ENCODE results near the gene NPNT.

NPNT gene

DNA sequence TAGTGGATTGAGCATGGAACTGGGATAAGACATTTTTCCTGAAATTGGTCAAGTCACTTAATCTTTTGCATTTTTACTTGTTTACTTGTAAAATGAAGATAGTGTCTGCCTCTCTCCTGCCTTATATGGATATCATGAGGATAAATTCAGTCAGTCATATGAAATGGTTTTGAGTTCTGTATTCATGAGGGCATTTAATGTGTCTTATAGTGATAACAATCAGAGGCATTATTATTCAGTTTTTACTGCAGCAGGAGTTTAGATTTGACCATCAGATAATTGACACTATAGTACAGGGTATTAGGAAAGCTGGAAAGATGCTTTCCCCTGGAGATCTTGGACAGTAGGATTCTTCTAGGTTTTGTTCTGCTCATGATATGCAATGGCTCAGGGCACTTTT, 26.0 kb downstream of the NPNT start:
- no peak for DNase-seq (ENCODE audit: low read depth)

DNA sequence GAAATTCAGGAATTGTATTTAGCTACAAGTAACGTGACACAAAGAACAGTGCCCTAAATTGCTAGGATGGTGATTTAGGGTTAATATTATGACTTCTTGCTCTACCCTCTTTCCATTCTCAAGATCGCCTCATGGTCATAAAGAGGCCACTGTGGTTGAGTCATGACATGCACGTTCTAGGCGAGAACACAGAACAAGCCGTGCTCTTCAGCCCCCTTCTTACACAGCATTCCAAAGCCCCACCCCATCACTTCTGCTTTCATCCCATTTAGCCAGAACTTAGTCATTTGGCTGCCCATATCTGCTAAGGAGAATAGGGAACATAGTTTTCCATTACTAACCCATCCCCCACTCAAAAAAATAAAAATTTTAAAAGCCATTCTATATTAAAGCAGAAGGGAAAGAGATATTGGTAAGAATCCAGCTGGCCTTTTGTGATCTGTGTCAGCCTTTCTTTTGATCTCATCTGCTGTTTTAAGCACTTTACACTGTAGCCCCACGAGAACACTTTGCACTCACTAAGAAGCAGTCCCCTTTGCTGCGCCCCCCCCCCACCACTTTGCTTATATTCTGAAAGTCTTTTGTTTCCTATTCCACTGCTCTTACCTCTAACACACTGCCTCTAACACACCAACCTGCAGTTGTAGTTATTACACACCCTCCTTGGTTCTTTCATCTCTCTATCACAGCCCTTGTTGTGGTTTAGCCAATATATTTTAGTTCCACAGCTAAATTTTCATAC, 28.4 kb downstream of the NPNT start:
- DNase-seq (ENCODE audit: low read depth) = no peak

DNA sequence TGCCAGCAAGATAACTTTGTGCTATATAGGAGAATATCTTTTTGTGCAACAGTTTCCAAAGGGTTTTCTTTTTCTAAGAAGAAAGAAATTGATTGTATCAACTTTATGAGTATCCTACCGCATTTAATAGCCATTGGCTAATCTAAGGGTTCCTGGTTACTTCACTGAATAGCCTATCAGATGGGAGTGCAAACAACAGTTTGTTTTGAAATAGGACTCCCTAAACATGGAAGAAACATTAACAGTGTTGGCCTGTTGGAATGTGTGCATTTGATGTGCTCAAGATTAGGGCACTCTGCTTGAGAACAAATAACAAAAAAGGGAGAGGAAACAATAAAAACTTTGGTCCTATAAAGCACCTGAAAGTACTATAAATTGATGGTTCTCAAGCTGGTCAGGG, 29.1 kb downstream of the NPNT start:
- DNase-seq (ENCODE audit: low read depth) = no peak

DNA sequence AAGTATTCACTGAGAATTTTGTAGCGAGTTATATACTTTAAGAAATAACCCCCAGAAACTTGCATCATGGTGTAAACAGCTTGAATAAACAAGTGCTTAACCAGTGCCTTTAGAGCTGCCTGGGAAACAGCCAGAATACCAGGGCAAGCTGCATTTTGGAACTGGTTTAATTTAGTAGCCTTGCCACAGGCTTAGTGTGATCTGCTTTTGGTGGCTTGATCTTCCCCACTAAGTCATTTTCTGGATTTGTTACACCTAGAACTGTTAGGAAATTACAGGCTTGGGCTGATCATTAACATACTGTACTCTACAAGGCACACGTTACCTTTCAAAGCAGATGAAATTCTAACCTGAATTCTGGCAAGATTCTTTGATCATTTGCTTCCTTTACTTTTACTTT, 35.4 kb downstream of the NPNT start:
- DNase-seq (ENCODE audit: low read depth) = no peak

DNA sequence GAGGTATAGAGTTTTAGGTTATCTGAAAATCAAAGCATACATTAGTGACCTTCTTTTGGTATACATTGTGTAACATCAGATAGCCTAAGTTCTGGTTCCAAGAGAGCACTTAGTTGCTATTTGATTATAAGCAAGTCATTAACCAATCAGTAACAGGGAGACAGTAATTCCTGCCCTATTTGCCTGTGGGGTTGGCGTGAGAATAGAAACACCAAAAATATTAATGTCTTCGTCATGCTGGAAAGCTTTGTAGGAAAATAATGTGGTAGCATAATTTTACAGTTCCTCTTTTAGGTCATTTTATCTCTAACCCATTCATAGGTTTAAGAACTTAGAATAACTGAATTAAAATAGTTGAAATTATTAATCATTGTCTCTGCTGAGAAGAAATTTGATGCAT, 37.8 kb downstream of the NPNT start:
- DNase-seq (ENCODE audit: low read depth) = no peak

DNA sequence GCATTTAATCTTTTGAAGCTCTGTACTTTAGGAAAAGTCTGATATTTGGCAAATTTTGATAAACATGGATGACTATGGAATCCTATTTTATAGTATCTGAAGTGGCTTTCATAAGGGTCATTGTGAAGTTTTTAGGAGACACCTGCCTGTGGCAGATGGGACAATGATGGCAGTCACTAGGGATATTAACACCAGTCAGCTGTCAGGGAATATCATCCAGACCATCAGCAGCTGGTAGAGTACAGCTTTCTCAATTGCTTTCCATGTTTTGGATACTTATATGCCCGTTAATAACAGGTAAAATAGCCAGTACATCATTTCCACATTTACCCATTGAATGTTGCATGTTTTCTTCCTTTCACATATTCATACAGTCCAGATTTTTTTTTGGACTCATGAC, 39.1 kb downstream of the NPNT start:
- DNase-seq (ENCODE audit: low read depth) = no peak

DNA sequence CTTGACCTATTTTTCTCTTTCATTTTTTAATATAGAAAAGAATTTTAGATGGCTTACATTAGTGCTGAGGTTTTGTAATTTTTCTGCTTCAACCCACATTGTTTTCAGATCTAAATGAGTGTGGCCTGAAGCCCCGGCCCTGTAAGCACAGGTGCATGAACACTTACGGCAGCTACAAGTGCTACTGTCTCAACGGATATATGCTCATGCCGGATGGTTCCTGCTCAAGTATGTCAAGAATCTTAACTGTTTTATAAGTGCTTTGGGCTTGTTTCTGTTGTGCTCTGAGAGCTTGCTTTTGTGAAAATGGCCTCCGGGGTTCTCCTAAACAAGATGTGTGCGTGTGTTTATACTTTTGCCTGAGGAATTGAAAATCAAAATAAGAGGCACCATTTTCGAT, 41.6 kb downstream of the NPNT start:
- DNase-seq (ENCODE audit: low read depth) = no peak

DNA sequence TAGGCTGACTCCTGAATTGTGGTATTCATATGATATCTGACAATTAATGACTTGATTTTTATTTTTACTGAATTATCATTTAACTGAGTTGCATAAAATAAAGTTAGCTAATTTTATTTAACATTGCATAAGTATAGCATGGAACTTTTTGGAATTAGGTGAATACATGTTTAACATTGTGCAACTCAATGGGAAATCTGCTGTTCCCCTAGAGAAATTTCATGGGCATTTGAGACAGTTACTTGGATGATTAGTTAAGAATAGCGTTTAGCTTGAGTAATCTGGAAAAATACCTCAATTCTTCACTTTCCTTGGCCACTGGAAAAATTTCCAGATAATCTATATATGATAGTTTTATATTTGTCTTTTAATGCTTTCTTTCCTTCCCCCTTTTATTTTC, 42.5 kb downstream of the NPNT start:
- DNase-seq (ENCODE audit: low read depth) = no peak

DNA sequence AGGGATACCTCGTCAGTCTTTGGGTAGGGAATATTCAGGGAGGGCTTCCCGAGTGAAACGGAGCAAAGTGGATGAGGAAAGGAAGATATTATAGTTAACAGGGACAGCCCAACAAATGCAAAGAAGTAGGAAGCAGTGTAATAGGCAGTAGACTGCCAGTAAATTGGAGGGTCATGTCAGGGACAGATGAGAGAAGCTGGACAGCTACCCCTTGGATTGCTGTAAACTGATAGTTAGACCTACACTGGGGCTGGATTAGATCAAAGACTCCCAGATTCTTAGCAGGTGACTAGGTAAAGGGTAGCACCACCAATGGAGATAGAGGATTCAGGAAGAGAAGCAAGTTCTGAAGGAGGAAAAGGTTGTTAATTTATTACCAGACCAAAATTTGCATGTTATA, 48.0 kb downstream of the NPNT start:
- no peak for DNase-seq (ENCODE audit: low read depth)

DNA sequence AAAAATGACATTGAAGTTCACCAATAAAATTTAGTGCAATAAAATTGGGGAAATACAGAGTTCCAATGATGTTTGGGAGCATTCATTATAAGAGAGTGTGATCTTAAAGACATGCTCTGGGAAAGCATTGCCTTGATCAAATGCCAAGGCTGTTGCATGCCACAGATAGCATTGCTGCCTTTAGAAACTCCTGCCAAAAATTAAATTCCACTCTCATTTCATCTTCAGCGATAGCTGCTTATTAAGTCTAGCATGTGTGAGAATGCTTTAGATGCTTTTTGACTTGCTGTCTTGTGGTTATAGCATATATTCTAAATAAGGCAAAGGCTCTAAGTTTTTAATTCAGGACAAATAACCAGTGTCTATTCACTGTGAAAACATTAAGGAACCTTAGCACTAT, 49.3 kb downstream of the NPNT start:
- DNase-seq (ENCODE audit: low read depth) = no peak

DNA sequence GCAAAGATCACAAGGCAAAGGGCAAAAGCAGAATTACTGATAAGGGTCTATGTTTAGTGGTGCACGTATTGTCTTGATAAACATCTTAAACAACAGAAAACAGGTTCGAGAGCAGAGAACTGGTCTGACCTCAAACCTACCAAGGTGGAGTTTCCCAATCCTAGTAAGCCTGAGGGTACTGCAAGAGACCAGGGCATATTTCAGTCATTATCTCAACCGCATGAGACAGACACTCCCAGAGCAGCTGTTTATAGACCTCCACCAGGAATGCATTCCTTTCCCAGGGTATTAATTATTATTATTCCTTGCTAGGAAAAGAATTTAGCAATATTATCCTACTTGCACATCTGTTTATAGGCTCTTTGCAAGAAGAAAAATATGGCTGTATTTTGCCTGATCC, 51.5 kb downstream of the NPNT start:
- DNase-seq (ENCODE audit: low read depth) = no peak

DNA sequence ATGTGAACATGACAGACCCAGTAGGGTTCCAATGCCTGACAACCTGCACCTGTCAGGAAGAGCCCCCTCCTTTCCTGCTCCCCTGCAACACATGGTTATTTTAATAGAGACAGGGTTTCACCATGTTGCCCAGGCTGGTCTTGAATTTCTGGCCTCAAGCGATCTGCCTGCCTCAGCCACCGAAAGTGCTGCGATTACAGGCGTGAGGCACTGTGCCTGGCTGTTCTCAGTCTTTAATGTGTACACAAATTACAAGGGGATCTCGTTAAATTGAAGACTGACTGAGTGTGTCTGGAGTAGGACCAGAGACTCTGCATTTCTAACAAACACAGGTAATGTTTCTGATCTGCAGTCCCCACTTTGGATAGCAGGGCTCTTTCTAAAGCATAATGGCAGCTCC, 55.4 kb downstream of the NPNT start:
- DNase-seq (ENCODE audit: low read depth) = no peak

DNA sequence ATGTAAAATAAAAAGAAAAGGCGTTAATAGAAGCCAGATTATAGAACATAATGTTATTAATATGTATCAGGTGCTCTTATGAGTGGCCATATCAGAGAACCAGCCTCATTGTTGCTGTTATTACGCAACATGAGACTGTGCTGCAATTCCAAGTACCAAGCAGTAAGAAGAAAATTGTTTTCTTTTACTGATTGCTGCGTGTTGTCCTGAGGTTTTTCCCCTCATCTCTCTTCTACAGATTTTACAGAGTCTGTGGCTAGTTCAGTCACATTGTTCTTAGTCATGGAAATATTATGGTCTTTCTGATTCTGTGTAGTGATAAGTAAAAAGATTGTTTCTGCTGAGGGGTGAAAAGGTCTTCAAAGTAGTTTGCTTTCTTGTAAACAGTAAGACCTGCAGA, 55.9 kb downstream of the NPNT start:
- no peak for DNase-seq (ENCODE audit: low read depth)

DNA sequence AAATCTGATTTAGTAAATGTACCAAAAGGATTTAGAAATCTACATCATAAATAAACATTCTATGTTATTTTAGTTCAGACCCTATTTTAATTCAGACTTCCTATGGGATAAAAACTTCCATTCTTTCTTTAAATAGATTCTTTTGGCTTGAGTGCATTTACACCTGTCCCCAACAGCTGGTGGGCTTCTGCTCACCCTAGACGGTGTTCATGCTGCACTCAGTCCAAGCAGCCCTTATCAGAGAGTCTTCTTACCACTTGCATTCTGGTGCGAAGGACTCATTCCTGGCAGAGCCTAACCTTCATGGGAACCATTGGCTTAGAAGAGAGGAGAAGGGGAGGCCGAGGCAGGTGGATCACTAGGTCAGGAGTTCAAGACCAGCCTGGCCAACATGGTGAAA, 57.3 kb downstream of the NPNT start:
- no peak for DNase-seq (ENCODE audit: low read depth)

DNA sequence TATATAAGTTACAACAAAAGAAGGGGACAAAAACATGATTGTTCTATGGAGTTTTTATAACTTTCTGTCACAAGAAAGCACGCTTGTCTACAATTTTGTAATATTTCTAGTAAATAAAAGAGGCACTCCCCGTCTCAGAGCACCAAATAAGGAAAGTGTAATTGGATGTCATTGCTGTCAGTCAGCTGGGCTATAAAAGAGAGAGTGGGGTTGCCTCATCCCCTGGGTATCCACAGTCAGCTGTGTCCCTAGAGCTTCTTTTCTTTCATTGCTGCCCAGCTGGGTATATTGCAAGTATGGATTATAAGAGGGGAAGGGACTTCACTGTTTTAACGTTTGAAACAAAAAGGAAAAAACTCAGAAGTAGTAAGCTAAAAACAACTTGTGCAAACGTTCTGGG, 61.3 kb downstream of the NPNT start:
- DNase-seq (ENCODE audit: low read depth) = no peak

DNA sequence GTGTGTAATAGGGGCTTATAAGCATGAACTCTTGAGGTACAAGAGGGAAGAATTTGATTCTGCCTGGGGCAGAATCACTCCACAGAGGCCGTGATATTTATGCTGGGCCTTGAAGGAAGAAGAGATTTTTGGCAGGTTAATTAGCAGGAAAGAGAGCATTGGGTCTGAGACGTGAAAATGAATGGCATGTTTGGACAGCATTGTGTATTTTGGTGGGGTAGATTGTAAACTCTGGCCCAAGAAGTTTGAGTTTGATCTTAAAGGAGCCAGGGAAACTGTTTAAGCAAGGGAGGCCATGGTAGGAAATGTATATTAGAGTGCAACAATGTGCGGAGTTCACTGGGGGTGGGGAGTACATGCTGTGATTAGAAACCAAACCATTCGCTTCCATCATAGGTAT, 62.4 kb downstream of the NPNT start:
- no peak for DNase-seq (ENCODE audit: low read depth)

DNA sequence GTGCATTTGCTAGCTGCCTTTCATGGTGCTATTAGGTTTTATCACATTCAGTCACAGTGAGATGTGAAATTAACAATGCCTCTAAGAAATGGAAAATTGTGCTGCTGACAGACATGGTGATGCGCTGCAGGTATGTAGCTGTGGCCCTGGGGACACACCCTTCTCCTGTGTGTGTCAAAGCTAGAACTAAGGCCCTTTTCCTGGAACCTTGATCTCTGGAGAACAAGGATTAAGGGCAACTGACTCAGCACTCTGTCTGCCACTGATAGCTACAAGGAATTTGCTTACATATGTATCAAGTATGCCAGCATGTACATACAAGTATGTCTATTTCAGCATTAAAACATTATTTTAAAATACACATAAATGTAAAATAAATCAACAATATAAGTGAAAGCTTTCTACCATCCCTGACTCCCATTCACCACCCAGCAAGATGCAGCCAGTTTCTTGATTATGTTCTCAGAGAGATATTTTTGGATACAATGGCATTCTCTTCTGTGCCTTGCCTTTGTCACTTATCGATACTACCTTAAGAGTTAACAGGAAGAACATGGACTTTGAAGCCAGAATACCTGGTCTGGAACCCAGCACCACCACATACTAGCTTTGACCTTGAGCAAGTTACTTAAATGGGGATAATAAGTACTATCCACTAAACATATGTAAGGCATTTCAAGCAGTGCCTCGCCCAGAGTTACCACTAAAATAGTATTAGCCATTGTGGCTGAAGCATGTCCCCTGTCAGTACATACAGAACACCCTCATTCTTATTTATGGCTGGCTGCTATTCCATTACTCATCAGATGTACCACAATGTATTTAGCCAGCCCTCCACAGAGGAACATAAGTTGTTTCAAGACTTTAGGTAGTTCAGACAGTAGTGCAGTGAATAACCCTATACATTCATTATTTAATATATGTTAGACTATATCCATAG, 68.5 kb downstream of the NPNT start:
- no peak for DNase-seq (ENCODE audit: low read depth)

DNA sequence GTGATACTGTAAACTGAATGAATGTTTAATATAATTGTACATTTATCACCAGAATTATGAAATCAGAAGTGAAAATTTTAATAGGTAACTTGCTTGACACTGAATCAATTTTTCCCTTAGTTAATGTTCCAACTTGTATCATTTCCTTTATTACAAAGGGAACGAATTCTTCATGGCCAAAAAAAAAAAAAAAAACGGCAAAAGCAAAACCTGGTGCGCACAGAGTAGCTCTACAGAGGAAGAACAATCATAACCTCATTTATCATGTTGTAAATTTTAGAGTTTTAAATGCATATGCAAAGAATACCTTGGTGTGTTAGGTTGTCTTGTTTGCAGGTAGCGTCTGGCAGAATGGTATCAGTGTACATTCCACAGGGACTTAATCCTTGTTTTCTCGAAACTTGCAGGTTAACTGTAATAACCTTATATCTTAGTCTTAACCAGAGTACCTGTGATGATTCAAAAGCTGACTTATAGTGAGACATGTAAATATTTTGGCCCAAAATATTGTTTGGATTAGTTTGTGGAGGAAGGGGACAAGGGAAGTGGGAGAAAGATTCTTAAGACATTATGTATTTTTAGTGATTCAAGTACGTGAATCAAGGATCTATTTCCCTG, 70.0 kb downstream of the NPNT start:
- DNase-seq (ENCODE audit: low read depth) = no peak

DNA sequence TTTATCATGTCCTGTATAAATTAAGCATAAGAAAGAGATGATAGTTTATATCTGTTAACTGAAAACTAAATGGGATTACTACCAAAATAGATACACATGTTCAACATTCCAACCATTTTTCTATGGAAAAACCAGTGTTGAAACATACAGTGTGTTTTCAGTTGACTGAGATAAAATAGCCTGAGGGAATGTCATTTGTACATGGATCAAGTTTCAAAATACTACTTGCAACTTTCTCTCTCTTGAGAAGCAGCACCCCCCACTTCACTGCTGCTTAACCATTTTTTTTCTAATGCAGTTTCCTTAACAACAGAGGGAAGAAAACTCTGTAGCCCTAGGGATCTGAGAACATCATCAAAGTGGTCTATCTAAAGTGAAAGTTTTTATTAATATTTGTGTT, 70.8 kb downstream of the NPNT start:
- DNase-seq (ENCODE audit: low read depth) = no peak

DNA sequence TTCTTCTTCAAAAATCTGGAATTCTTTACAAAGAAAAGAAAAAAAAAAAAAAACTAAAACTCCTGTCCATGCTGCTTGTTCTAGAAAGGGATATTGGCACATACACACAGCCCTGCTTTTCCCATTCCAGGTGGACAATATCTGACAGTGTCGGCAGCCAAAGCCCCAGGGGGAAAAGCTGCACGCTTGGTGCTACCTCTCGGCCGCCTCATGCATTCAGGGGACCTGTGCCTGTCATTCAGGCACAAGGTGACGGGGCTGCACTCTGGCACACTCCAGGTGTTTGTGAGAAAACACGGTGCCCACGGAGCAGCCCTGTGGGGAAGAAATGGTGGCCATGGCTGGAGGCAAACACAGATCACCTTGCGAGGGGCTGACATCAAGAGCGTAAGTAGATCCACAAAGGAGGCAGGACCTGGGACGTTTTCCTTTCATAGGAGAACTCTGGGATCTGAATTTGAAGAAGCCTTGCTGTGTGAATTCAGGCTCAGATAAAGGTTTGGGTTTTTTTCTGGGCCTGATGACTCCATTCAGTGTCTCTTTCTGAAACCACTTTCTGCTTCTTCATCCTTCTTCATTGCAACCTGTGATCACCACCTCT, 71.9 kb downstream of the NPNT start:
- DNase-seq (ENCODE audit: low read depth) = no peak

DNA sequence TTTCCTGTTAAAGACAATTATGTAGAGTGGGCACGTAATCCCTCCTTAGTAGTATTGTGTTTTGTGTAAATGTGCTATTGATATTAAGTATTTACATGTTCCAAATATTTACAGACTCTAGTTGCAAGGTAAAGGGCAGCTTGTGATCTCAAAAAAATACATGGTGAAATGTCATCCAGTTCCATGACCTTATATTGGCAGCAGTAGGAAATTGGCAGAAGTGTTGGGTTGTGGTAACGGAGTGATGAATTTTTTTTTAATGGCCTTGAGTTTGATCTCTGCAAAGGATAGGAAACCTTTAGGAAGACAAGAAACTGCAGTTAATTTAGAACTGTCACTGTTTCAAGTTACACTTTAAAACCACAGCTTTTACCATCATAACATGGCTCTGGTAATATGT, 74.3 kb downstream of the NPNT start:
- DNase-seq (ENCODE audit: low read depth) = no peak

DNA sequence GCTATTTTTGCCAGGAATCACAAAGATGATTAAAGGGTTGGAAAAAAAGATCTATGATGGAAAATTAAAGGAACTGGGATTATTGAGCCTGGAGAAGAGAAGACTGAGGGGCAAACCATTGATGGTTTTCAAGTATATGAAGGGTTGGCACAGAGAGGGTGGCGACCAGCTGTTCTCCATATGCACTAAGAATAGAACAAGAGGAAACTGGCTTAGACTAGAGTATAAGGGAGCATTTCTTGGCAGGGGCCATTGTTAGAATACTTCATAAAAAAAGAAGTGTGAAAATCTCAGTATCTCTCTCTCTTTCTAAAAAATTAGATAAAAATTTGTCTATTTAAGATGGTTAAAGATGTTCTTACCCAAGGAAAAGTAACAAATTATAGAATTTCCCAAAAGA, 75.1 kb downstream of the NPNT start:
- no peak for DNase-seq (ENCODE audit: low read depth)

DNA sequence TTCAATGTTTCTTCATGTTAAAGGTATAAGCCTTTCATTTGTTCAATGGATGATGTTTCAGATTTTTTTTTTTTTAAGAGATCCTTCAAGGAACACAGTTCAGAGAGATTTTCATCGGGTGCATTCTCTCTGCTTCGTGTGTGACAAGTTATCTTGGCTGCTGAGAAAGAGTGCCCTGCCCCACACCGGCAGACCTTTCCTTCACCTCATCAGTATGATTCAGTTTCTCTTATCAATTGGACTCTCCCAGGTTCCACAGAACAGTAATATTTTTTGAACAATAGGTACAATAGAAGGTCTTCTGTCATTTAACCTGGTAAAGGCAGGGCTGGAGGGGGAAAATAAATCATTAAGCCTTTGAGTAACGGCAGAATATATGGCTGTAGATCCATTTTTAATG, 75.8 kb downstream of the NPNT start:
- DNase-seq (ENCODE audit: low read depth) = no peak

All from activated T-helper 1 cell treated with Interleukin-2 at 50 U/mL for 16 hours (primary cell).